ENCODE data around the gene CSNK1G1.
"Not testable (repeated sequence)": the region's sequence is repeated elsewhere in the genome, so short reads cannot be mapped to it uniquely, and the experiment has no call there.

Gene CSNK1G1

GRCh38 chr15:64379216-64379960, 23.4 kb upstream of the CSNK1G1 start:
- Mint-ChIP-seq H3K27me3 (ENCODE audit: low read depth) (no peaks in the 10 kb centered on the region), H3K36me3 (ENCODE audit: low read depth) (peaks cover 5% of the 10 kb centered on the region), H3K9me3 (no peaks in the 10 kb centered on the region), H3K27ac (no peak overlapping the region), H3K4me3 (peak overlapping the region; percentile 85 to 87 (median 86)), H3K4me1 (peaks cover 14% of the 10 kb centered on the region)
- no peak for TF ChIP-seq CTCF (IDR thresholded peaks at IDR 0.05; ENCODE audit: unreplicated experiment in 3 of 3)

DNA sequence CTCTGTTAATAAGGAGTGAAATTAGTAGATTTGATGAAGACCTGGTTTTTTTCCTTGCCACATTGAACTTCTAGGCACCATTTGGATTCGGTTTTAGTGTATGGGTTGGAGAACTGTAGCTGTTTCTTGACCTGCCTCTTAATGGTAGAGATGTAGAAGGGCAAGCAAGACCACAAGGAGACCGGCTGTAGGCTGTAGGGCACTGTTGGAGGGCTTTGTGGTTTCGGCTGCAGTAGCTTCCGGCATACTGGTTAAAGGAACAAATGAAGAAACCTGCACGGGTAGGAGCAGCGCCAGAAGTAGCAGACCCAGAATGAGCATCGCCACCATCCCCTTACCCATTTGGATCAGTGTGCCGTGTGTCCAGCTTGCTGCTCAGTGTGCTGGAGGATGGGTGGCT, 17.4 kb upstream of the CSNK1G1 start:
- TF ChIP-seq CTCF (IDR thresholded peaks at IDR 0.05; ENCODE audit: unreplicated experiment in 3 of 3): no peak
- Mint-ChIP-seq H3K4me3 (no peak overlapping the region), H3K36me3 (ENCODE audit: low read depth) (peaks cover 19% of the 10 kb centered on the region), H3K9me3 (no peaks in the 10 kb centered on the region), H3K27ac (no peak overlapping the region), H3K27me3 (ENCODE audit: low read depth) (no peaks in the 10 kb centered on the region), H3K4me1 (no peaks in the 10 kb centered on the region)

- not testable (repeated sequence) for H3K4me1 Mint-ChIP-seq; H3K9me3 Mint-ChIP-seq; H3K4me3 Mint-ChIP-seq; H3K27me3 Mint-ChIP-seq (ENCODE audit: low read depth); H3K27ac Mint-ChIP-seq
- peaks cover 19% of the 10 kb centered on the region for H3K36me3 Mint-ChIP-seq (ENCODE audit: low read depth)
These were observed 15.4 kb upstream of the CSNK1G1 start for GRCh38 chr15:64371383-64371782.

- no peak overlapping the region for H3K4me3 Mint-ChIP-seq
- TF ChIP-seq CTCF (IDR thresholded peaks at IDR 0.05; ENCODE audit: unreplicated experiment in 3 of 3): no peak
- H3K27me3 Mint-ChIP-seq (ENCODE audit: low read depth): no peaks in the 10 kb centered on the region
- H3K27ac Mint-ChIP-seq: no peak overlapping the region
- no peaks in the 10 kb centered on the region for H3K9me3 Mint-ChIP-seq
- no peaks in the 10 kb centered on the region for H3K4me1 Mint-ChIP-seq
- peaks cover 14% of the 10 kb centered on the region for H3K36me3 Mint-ChIP-seq (ENCODE audit: low read depth)
These were observed 13.2 kb upstream of the CSNK1G1 start for GRCh38 chr15:64369078-64369607.

- H3K9me3 Mint-ChIP-seq: no peaks in the 10 kb centered on the region
- TF ChIP-seq CTCF (IDR thresholded peaks at IDR 0.05; ENCODE audit: unreplicated experiment in 3 of 3): no peak
- no peak overlapping the region for H3K4me3 Mint-ChIP-seq
- H3K27me3 Mint-ChIP-seq (ENCODE audit: low read depth): no peaks in the 10 kb centered on the region
- no peak overlapping the region for H3K27ac Mint-ChIP-seq
- H3K4me1 Mint-ChIP-seq: no peaks in the 10 kb centered on the region
- H3K36me3 Mint-ChIP-seq (ENCODE audit: low read depth): peaks cover 4% of the 10 kb centered on the region
These were observed 5.3 kb upstream of the CSNK1G1 start for GRCh38 chr15:64361259-64361658.

- TF ChIP-seq CTCF (IDR thresholded peaks at IDR 0.05; ENCODE audit: unreplicated experiment in 3 of 3): no peak
- H3K27me3 Mint-ChIP-seq (ENCODE audit: low read depth): peaks cover 4% of the 10 kb centered on the region
- no peaks in the 10 kb centered on the region for H3K36me3 Mint-ChIP-seq (ENCODE audit: low read depth)
- peak overlapping the region; percentile 88 to 98 (median 93) for H3K4me3 Mint-ChIP-seq
- H3K4me1 Mint-ChIP-seq: peaks cover 9% of the 10 kb centered on the region
- peak overlapping the region; percentile 48 to 94 (median 93) for H3K27ac Mint-ChIP-seq
- H3K9me3 Mint-ChIP-seq: no peaks in the 10 kb centered on the region
These were observed 702 bp upstream of the CSNK1G1 start for GRCh38 chr15:64356710-64357040.
